Cortex of kidney (tissue), 1 donor: ENCODE data around the gene GDF7.

Experiments used
- DNase-seq: peaks from one replicate; lab custom pipeline; 2025; lab: John Stamatoyannopoulos, UW

The GDF7 gene

GRCh38 chr2:20674309-20674965, 7.5 kb downstream of the GDF7 start:
- no peak for DNase-seq

- DNase-seq = no peak
These were observed 8.2 kb downstream of the GDF7 start for GRCh38 chr2:20674974-20675679.

- no peak for DNase-seq
These were observed 8.9 kb downstream of the GDF7 start for GRCh38 chr2:20675701-20676352.

GRCh38 chr2:20676353-20677215, 9.6 kb downstream of the GDF7 start:
- no peak for DNase-seq

- no peak for DNase-seq
These were observed 10.5 kb downstream of the GDF7 start for GRCh38 chr2:20677301-20678085.

- no peak for DNase-seq
These were observed 11.1 kb downstream of the GDF7 start for GRCh38 chr2:20678086-20678395.

GRCh38 chr2:20678780-20679179, 11.8 kb downstream of the GDF7 start:
- DNase-seq = no peak

GRCh38 chr2:20680744-20681375, 13.9 kb downstream of the GDF7 start:
- no peak for DNase-seq

- DNase-seq = no peak
These were observed 15.4 kb downstream of the GDF7 start for GRCh38 chr2:20682167-20682920.

GRCh38 chr2:20684581-20685063, 17.7 kb downstream of the GDF7 start:
- no peak for DNase-seq

GRCh38 chr2:20687260-20687832, 20.4 kb downstream of the GDF7 start:
- DNase-seq = no peak

- DNase-seq = no peak
These were observed 22.7 kb downstream of the GDF7 start for GRCh38 chr2:20689428-20690264.

GRCh38 chr2:20691076-20691734, 24.3 kb downstream of the GDF7 start:
- no peak for DNase-seq

GRCh38 chr2:20692081-20692480, 25.1 kb downstream of the GDF7 start:
- no peak for DNase-seq

- DNase-seq = no peak
These were observed 26.4 kb downstream of the GDF7 start for GRCh38 chr2:20693317-20693716.

GRCh38 chr2:20696366-20696765, 29.4 kb downstream of the GDF7 start:
- DNase-seq = no peak

GRCh38 chr2:20697322-20697934, 30.5 kb downstream of the GDF7 start:
- no peak for DNase-seq
